ENCODE data around the gene PEF1. TPM values are rescaled to one million over a fixed set of nuclear protein-coding genes. Genes with fewer than 3 reads are reported as not detected.

Gene PEF1
- total and polyA plus RNA-seq, 2 experiments from 2014 or later: 70.7 to 85.5 TPM

GRCh38 chr1:31667065-31667785, 22.5 kb upstream of the PEF1 start:
- Histone ChIP-seq H4K20me1 (ENCODE audit: insufficient read depth, poor library complexity, severe bottlenecking) (no peaks in the 10 kb centered on the region), H3K4me2 (no peak overlapping the region), H2AFZ (no peak overlapping the region), H3K27ac (no peak overlapping the region), H3K9me2 (replicated peaks; ENCODE audit: insufficient read depth) (no peaks in the 10 kb centered on the region), H3K79me2 (no peaks in the 10 kb centered on the region), H3K4me1 (ENCODE audit: insufficient read depth) (peaks cover 21% of the 10 kb centered on the region), H3K4me3 (no peak overlapping the region), H3K9me3 (ENCODE audit: low read depth) (no peaks in the 10 kb centered on the region), H3K27me3 (no peaks in the 10 kb centered on the region), H3K36me3 (replicated peaks; ENCODE audit: insufficient read depth, low read depth) (no peaks in the 10 kb centered on the region)
- 91% methylated on average over 19 of the region's 19 CpGs for WGBS (ENCODE audit: low lambda C conversion rate, missing lambda C conversion rate)
- no peak for DNase-seq (ENCODE audit: low spot score)
- no peak for TF ChIP-seq EZH2 (IDR thresholded peaks at IDR 0.05; ENCODE audit: borderline replicate concordance)
- TF ChIP-seq CTCF (IDR thresholded peaks at IDR 0.05; ENCODE audit: poor library complexity): no peak
- no peak for TF ChIP-seq EZH2phosphoT487 (IDR thresholded peaks at IDR 0.05; ENCODE audit: low read depth, severe bottlenecking, unreplicated experiment)

- TF ChIP-seq EZH2phosphoT487 (IDR thresholded peaks at IDR 0.05; ENCODE audit: low read depth, severe bottlenecking, unreplicated experiment) (no peak), EZH2 (IDR thresholded peaks at IDR 0.05; ENCODE audit: borderline replicate concordance) (no peak), CTCF (IDR thresholded peaks at IDR 0.05; ENCODE audit: poor library complexity) (no peak)
- 78% methylated on average over 9 of the region's 10 CpGs for WGBS (ENCODE audit: low lambda C conversion rate, missing lambda C conversion rate)
- Histone ChIP-seq H3K4me3 (no peak overlapping the region), H3K36me3 (replicated peaks; ENCODE audit: insufficient read depth, low read depth) (no peaks in the 10 kb centered on the region), H2AFZ (no peak overlapping the region), H3K27me3 (no peaks in the 10 kb centered on the region), H3K4me1 (ENCODE audit: insufficient read depth) (peaks cover 20% of the 10 kb centered on the region), H3K27ac (peak overlapping the region; percentile 27), H3K4me2 (no peak overlapping the region), H3K79me2 (no peaks in the 10 kb centered on the region), H3K9me2 (replicated peaks; ENCODE audit: insufficient read depth) (no peaks in the 10 kb centered on the region), H3K9me3 (ENCODE audit: low read depth) (no peaks in the 10 kb centered on the region), H4K20me1 (ENCODE audit: insufficient read depth, poor library complexity, severe bottlenecking) (no peaks in the 10 kb centered on the region)
- peak; percentile 70 for DNase-seq (ENCODE audit: low spot score)
Observed at GRCh38 chr1:31666263-31666963, 21.7 kb upstream of the PEF1 start.

- Histone ChIP-seq H3K9me3 (ENCODE audit: low read depth) (no peaks in the 10 kb centered on the region), H3K27ac (no peak overlapping the region), H4K20me1 (ENCODE audit: insufficient read depth, poor library complexity, severe bottlenecking) (no peaks in the 10 kb centered on the region), H3K4me3 (no peak overlapping the region), H2AFZ (no peak overlapping the region), H3K79me2 (no peaks in the 10 kb centered on the region), H3K36me3 (replicated peaks; ENCODE audit: insufficient read depth, low read depth) (no peaks in the 10 kb centered on the region), H3K4me1 (ENCODE audit: insufficient read depth) (peaks cover 11% of the 10 kb centered on the region), H3K27me3 (no peaks in the 10 kb centered on the region), H3K9me2 (replicated peaks; ENCODE audit: insufficient read depth) (no peaks in the 10 kb centered on the region), H3K4me2 (no peak overlapping the region)
- no peak for TF ChIP-seq EZH2 (IDR thresholded peaks at IDR 0.05; ENCODE audit: borderline replicate concordance)
- TF ChIP-seq CTCF (IDR thresholded peaks at IDR 0.05; ENCODE audit: poor library complexity): no peak
- no peak for TF ChIP-seq EZH2phosphoT487 (IDR thresholded peaks at IDR 0.05; ENCODE audit: low read depth, severe bottlenecking, unreplicated experiment)
- WGBS (ENCODE audit: low lambda C conversion rate, missing lambda C conversion rate): 93% methylated on average over 7 of the region's 7 CpGs
- DNase-seq (ENCODE audit: low spot score): no peak
Observed at GRCh38 chr1:31665234-31665878, 20.7 kb upstream of the PEF1 start.
